ENCODE measurements around the gene VAV3. TPM values are rescaled to one million over a fixed set of nuclear protein-coding genes. Genes with fewer than 3 reads are reported as not detected.

VAV3 gene
- polyA plus RNA-seq, 4 donors, result 114 to 148 (median 128) TPM

- no peak for DNase-seq (ENCODE audit: low read depth in 4 of 4, low spot score in 2 of 4)
These were observed 272.2 kb downstream of the VAV3 start for GRCh38 chr1:107692580-107693345.

GRCh38 chr1:107691540-107691939 is 273.4 kb downstream of the VAV3 start:
- DNase-seq (ENCODE audit: low read depth in 4 of 4, low spot score in 2 of 4), result no peak

- no peak for DNase-seq (ENCODE audit: low read depth in 4 of 4, low spot score in 2 of 4)
These were observed 274.5 kb downstream of the VAV3 start for GRCh38 chr1:107690491-107690890.

GRCh38 chr1:107689733-107690132 is 275.2 kb downstream of the VAV3 start:
- DNase-seq (ENCODE audit: low read depth in 4 of 4, low spot score in 2 of 4), result no peak

- no peak for DNase-seq (ENCODE audit: low read depth in 4 of 4, low spot score in 2 of 4)
These were observed 275.8 kb downstream of the VAV3 start for GRCh38 chr1:107689159-107689558.

- DNase-seq (ENCODE audit: low read depth in 4 of 4, low spot score in 2 of 4), result no peak
These were observed 276.9 kb downstream of the VAV3 start for GRCh38 chr1:107687849-107688753.

GRCh38 chr1:107683683-107684082 is 281.3 kb downstream of the VAV3 start:
- DNase-seq (ENCODE audit: low read depth in 4 of 4, low spot score in 2 of 4), result no peak

- DNase-seq (ENCODE audit: low read depth in 4 of 4, low spot score in 2 of 4), result no peak
These were observed 281.8 kb downstream of the VAV3 start for GRCh38 chr1:107683191-107683657.

GRCh38 chr1:107682467-107682866 is 282.5 kb downstream of the VAV3 start:
- no peak for DNase-seq (ENCODE audit: low read depth in 4 of 4, low spot score in 2 of 4)

- no peak for DNase-seq (ENCODE audit: low read depth in 4 of 4, low spot score in 2 of 4)
These were observed 283.9 kb downstream of the VAV3 start for GRCh38 chr1:107681001-107681479.

- DNase-seq (ENCODE audit: low read depth in 4 of 4, low spot score in 2 of 4), result no peak
These were observed 284.4 kb downstream of the VAV3 start for GRCh38 chr1:107680579-107680985.

GRCh38 chr1:107679411-107679953 is 285.5 kb downstream of the VAV3 start:
- DNase-seq (ENCODE audit: low read depth in 4 of 4, low spot score in 2 of 4), result no peak

- DNase-seq (ENCODE audit: low read depth in 4 of 4, low spot score in 2 of 4), result no peak
These were observed 286.0 kb downstream of the VAV3 start for GRCh38 chr1:107678993-107679392.

GRCh38 chr1:107677697-107678096 is 287.3 kb downstream of the VAV3 start:
- DNase-seq (ENCODE audit: low read depth in 4 of 4, low spot score in 2 of 4), result no peak

- no peak for DNase-seq (ENCODE audit: low read depth in 4 of 4, low spot score in 2 of 4)
These were observed 290.5 kb downstream of the VAV3 start for GRCh38 chr1:107674486-107674885.

- no peak for DNase-seq (ENCODE audit: low read depth in 4 of 4, low spot score in 2 of 4)
These were observed 292.0 kb downstream of the VAV3 start for GRCh38 chr1:107673006-107673405.

- DNase-seq (ENCODE audit: low read depth in 4 of 4, low spot score in 2 of 4), result no peak
These were observed 294.5 kb downstream of the VAV3 start for GRCh38 chr1:107670397-107671040.

GRCh38 chr1:107669996-107670395 is 295.0 kb downstream of the VAV3 start:
- DNase-seq (ENCODE audit: low read depth in 4 of 4, low spot score in 2 of 4), result no peak

GRCh38 chr1:107668762-107669161 is 296.2 kb downstream of the VAV3 start:
- DNase-seq (ENCODE audit: low read depth in 4 of 4, low spot score in 2 of 4), result no peak

GRCh38 chr1:107666493-107666892 is 298.5 kb downstream of the VAV3 start:
- no peak for DNase-seq (ENCODE audit: low read depth in 4 of 4, low spot score in 2 of 4)

Measured in left renal cortex interstitium (tissue), 4 donors.